Measurements from ENCODE around the gene DCXR.

The DCXR gene

GRCh38 chr17:82019690-82020571, 17.6 kb downstream of the DCXR start:
- Histone ChIP-seq H3K36me3 (replicated peaks; ENCODE audit: low read depth, low read length) (no peaks in the 10 kb centered on the region), H3K9ac (ENCODE audit: low read length) (no peak overlapping the region), H3K9me3 (ENCODE audit: insufficient read depth, low read length) (no peaks in the 10 kb centered on the region), H3K4me2 (ENCODE audit: low read length) (no peak overlapping the region), H3K4me1 (ENCODE audit: low read length) (peaks cover 19% of the 10 kb centered on the region), H3K27me3 (ENCODE audit: low read depth, low read length) (no peaks in the 10 kb centered on the region), H4K20me1 (ENCODE audit: insufficient read depth, low read length) (peaks cover 13% of the 10 kb centered on the region), H3K27ac (ENCODE audit: low read length) (no peak overlapping the region), H3K4me3 (ENCODE audit: low read length) (no peak overlapping the region), H3K79me2 (ENCODE audit: low read length) (peaks cover 15% of the 10 kb centered on the region), H2AFZ (ENCODE audit: low read depth, low read length) (no peak overlapping the region)
- TF ChIP-seq EZH2phosphoT487 (IDR thresholded peaks at IDR 0.05; ENCODE audit: low read depth) (no peak), CTCF (IDR thresholded peaks at IDR 0.05; ENCODE audit: low read depth, low read length) (peak; percentile 80)

- TF ChIP-seq CTCF (IDR thresholded peaks at IDR 0.05; ENCODE audit: low read depth, low read length): no peak
- no peak for TF ChIP-seq EZH2phosphoT487 (IDR thresholded peaks at IDR 0.05; ENCODE audit: low read depth)
- Histone ChIP-seq H3K79me2 (ENCODE audit: low read length) (peaks cover 15% of the 10 kb centered on the region), H2AFZ (ENCODE audit: low read depth, low read length) (no peak overlapping the region), H3K9me3 (ENCODE audit: insufficient read depth, low read length) (no peaks in the 10 kb centered on the region), H4K20me1 (ENCODE audit: insufficient read depth, low read length) (peaks cover 13% of the 10 kb centered on the region), H3K27ac (ENCODE audit: low read length) (no peak overlapping the region), H3K4me3 (ENCODE audit: low read length) (no peak overlapping the region), H3K4me1 (ENCODE audit: low read length) (peaks cover 15% of the 10 kb centered on the region), H3K9ac (ENCODE audit: low read length) (no peak overlapping the region), H3K4me2 (ENCODE audit: low read length) (no peak overlapping the region), H3K36me3 (replicated peaks; ENCODE audit: low read depth, low read length) (no peaks in the 10 kb centered on the region), H3K27me3 (ENCODE audit: low read depth, low read length) (no peaks in the 10 kb centered on the region)
Measured at GRCh38 chr17:82018989-82019689, 18.4 kb downstream of the DCXR start.

- no peak for TF ChIP-seq EZH2phosphoT487 (IDR thresholded peaks at IDR 0.05; ENCODE audit: low read depth)
- TF ChIP-seq CTCF (IDR thresholded peaks at IDR 0.05; ENCODE audit: low read depth, low read length): no peak
- Histone ChIP-seq H3K27ac (ENCODE audit: low read length) (no peak overlapping the region), H3K27me3 (ENCODE audit: low read depth, low read length) (no peaks in the 10 kb centered on the region), H3K9ac (ENCODE audit: low read length) (no peak overlapping the region), H4K20me1 (ENCODE audit: insufficient read depth, low read length) (peaks cover 13% of the 10 kb centered on the region), H3K79me2 (ENCODE audit: low read length) (peaks cover 15% of the 10 kb centered on the region), H3K4me2 (ENCODE audit: low read length) (no peak overlapping the region), H2AFZ (ENCODE audit: low read depth, low read length) (no peak overlapping the region), H3K4me1 (ENCODE audit: low read length) (peaks cover 12% of the 10 kb centered on the region), H3K36me3 (replicated peaks; ENCODE audit: low read depth, low read length) (no peaks in the 10 kb centered on the region), H3K9me3 (ENCODE audit: insufficient read depth, low read length) (no peaks in the 10 kb centered on the region), H3K4me3 (ENCODE audit: low read length) (no peak overlapping the region)
Measured at GRCh38 chr17:82018152-82018988, 19.1 kb downstream of the DCXR start.

All from OCI-LY3 (cell line).